HG03066 (cell line): ENCODE results near the gene LY6G6F.

Source experiments
- ATAC-seq: cut with Tn5 transposase; IDR thresholded peaks from one replicate; pipeline ENCODE4 v1.9.1; 2021; ENCODE audit warnings: low read depth; ENCODE audit not compliant: unreplicated experiment

The LY6G6F gene

DNA sequence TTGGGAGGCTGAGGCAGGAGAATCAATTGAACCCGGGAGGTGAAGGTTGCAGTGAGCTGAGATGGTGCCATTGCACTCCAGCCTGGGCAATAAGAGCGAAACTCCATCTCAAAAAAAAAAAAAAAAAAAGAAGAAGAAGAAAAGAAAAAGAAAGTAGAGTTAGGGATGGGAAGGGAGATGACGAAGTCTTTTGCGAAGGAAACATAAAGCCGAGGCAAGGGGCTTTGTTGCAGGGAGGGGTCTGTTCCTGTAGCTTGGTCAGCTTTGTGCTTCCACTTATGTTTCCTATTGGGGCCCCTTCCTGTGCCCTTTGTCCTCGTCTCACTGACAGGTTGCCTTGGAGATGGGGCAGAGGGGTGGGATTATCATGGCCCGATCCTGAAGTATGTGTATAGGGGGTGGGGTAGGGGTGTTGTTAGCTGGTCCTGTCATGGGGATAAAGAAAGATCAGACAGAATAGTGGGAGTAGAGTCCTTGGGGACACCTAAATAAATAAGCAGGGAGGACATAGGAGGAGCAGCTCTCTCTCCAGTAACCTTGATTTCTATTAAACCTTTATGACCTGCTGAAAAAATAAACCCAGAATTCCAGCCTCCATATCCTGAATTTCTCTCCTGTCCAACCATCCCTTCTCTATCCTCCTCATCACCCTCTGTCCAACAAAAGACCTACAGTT is 30.8 kb downstream of the LY6G6F start:
- no peak for ATAC-seq

GRCh38 chr6:31737991-31738979 is 31.6 kb downstream of the LY6G6F start:
- no peak for ATAC-seq

- peak; percentile 70 for ATAC-seq
Observed at GRCh38 chr6:31739639-31740396, 33.2 kb downstream of the LY6G6F start, which contains the start of gene MSH5. TSS of gene MSH5 (plus strand) at chr6:31740005. CDS start at chr6:31740467, 462 bp downstream.

GRCh38 chr6:31740397-31741223 is 33.9 kb downstream of the LY6G6F start:
- no peak for ATAC-seq

DNA sequence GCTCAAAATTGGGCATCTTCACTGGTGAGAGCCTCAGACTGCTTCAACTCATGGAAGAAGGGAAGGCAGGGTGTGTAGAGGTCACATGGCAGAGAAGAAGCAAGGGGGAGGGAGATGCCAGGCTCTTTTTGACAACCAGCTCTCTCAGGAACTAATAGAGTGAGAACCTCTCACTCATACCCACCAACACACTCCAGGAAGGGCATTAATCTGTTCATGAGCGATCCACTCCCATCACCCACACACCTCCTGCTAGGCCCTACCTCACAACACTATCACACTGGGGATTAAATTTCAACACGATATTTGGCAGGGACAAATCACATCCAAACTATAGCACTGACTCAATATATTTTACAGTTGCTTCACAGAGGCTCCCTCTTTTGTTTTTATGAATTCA is 35.1 kb downstream of the LY6G6F start:
- no peak for ATAC-seq

- no peak for ATAC-seq
Observed at GRCh38 chr6:31742894-31743293, 36.2 kb downstream of the LY6G6F start.

DNA sequence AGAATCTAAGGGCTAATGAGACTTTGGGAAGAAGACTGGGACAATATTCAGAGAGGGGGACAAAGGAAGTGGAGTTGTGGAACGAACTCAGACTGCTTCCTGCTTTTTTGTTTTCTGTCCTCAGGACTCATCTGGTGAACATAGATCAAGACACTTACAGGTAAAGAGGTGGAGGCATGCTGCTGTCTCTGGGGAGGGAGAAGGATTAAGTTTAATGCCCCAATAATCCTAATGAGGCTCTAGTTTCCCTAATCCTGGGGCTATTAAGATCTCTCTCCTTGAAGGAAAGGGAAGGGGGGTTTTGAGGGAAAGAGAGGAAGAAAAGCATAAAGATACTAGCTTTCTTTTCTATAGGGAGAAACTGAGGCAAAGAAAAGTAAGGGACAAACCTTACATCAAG is 37.8 kb downstream of the LY6G6F start:
- no peak for ATAC-seq

DNA sequence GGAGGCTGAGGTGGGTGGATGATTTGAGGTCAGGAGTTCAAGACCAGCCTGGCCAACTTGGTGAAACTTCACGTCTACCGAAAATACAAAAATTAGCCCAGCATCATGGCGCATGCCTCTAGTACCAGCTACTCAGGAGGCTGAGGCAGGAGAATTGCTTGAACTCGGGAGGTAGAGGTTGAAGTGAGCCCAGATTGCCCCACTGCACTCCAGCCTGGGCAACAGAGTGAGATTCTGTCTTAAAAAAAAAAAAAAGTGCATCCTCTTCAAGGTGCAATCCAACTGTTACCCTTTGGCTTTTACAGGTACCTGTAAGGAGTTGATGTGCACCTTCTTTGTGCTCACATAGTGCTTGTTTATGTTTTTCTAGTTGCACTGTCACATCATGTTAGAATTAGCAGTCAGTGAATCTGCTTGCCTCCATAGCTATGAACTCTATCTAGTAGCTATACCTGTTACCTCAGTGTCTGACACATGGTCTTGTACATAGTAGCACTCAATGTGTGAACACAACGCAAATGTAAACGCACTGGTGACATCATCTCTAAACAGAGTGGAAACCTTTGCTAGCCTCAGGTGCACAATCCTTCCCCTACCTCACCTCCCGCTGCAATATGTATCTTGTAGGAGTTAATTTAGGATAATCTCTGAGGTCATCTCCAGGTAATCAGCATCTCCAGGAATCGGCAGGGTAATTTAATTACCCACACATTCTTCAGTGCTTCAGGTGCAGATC is 42.8 kb downstream of the LY6G6F start:
- no peak for ATAC-seq

DNA sequence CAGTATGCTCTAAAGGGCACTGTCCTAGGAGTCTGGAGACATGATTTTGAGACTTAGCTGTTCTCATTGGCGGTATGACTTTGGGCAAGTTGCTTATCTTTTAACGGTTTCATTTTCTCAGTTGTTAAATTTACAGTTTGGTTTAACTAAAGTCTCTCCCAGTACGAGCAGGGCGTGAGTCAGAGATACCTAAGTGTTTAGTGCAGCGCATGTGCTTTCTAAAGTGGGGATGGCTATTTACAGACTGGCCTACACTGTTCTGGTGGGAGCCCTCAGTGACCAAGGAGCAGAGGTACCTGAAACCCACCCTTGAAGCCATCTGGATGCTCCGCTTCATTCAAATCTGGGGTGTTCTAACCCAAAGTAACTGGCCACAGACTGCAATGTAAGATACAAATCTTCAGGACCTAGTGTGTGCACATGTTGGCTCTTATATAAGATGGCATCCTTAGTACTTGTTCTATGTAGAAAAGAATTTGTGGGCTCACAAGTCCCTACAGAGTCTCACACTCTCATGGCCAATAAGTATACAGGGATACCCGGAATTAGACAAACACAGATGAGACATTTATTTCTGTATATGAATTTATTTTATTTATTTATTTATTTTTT is 43.9 kb downstream of the LY6G6F start:
- ATAC-seq: no peak

DNA sequence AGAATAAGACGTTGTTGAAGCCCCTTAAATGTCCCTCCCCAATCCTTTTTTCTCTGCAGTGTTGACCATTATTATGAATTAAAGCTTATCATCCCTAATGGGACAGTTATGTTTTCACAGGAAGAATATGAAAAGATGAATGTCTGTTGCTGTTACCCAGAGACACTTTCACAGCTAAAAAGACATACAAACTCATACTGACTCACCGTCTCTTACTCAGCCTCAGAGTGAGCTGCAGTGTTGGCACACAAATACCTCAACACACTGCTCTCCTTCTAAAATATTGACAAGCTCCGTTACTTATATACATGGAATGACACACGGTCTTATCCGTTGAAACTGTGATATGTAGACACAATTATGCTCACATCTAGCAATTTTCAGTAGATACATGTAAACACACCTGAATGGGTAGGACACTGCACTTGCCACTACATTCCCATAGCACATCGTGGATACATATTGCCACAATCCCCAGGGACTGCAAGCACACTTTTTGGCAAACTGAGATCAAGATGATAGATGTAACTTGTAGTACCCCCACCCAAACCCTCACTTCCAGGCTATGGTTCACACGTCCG is 46.2 kb downstream of the LY6G6F start:
- ATAC-seq: no peak

- no peak for ATAC-seq
Observed at GRCh38 chr6:31758281-31758680, 51.6 kb downstream of the LY6G6F start.
